Vagina (tissue), 2 donors: ENCODE data around the gene TNS1.

ENCODE experiments used
- CTCF ChIP-seq, 3 experiments: fragments of 450-650 bp in 2 of 3; fragments of 200-600 bp in 1 of 3; sonication (generic) in 1 of 3; IDR thresholded peaks; one replicate each; pipeline ENCODE4 v1.5.1; 2017 to 2019; ENCODE audit warnings: antibody characterized with exemption in 3 of 3, mild to moderate bottlenecking in 2 of 3, moderate library complexity in 2 of 3
- POLR2A ChIP-seq, 2 donors: fragments of 450-650 bp; IDR thresholded peaks; one replicate each; pipeline ENCODE4 v1.6.1; 2017; ENCODE audit warnings: antibody characterized with exemption in 2 of 2, mild to moderate bottlenecking in 2 of 2, moderate library complexity in 2 of 2
- POLR2AphosphoS5 ChIP-seq, 2 donors: sonication (generic); formaldehyde crosslinking; IDR thresholded peaks; one replicate each; pipeline ENCODE4 v1.9.0; 2017; ENCODE audit warnings: antibody characterized with exemption in 2 of 2, mild to moderate bottlenecking in 2 of 2, low read depth in 1 of 2; ENCODE audit not compliant: insufficient read depth in 1 of 2

GRCh38 chr2:217938036-217938435 lies 64.8 kb downstream of the TNS1 start:
- TF ChIP-seq CTCF (IDR thresholded peaks at IDR 0.05) (no peak), POLR2AphosphoS5 (IDR thresholded peaks at IDR 0.05; ENCODE audit: insufficient read depth in 1 of 2, low read depth in 1 of 2) (no peak), POLR2A (IDR thresholded peaks at IDR 0.05) (no peak)
